H1 (cell line): ENCODE data around the gene TOR1AIP1. TPM values are rescaled to one million over a fixed set of nuclear protein-coding genes. Genes with fewer than 3 reads are reported as not detected.

Source experiments
- CTCF ChIA-PET: fragments of 300-600 bp; sonication (Branson Sonifier 250); formaldehyde crosslinking; loops from one replicate; lab custom pipeline; 2021; ENCODE audit not compliant: partially characterized antibody; lab: Charles Lee
- POLR2A ChIA-PET: fragments of 300-600 bp; sonication (Branson Sonifier 250); formaldehyde crosslinking; loops from one replicate; lab custom pipeline; 2021; ENCODE audit warnings: inconsistent platforms; ENCODE audit not compliant: partially characterized antibody; lab: Charles Lee
- DNase-seq, 2 experiments: peaks; one replicate each; pipeline versions ENCODE4 v3.0.0 to v3.0.0-alpha.2; 2010 to 2022; ENCODE audit warnings: low spot score in 2 of 2, low read depth in 1 of 2, mixed read lengths in 1 of 2
- FAIRE-seq: peaks from 2 replicates; lab custom pipeline; 2011; peaks lifted over from hg19 to GRCh38; lab: Jason Lieb, UNC
- H2AFZ ChIP-seq: 2 replicates; pipeline ENCODE4 v1.8.1; 2012; ENCODE audit warnings: low read length, inconsistent platforms
- H2AK5ac ChIP-seq: 2 replicates; pipeline ENCODE4 v1.6.1; 2013; ENCODE audit warnings: low read depth, low read length
- H2BK120ac ChIP-seq: replicated peaks from 2 replicates; pipeline ENCODE3; 2013; ENCODE audit warnings: low read depth, low read length, inconsistent platforms
- H2BK12ac ChIP-seq: 2 replicates; pipeline ENCODE4 v1.6.1; 2013; ENCODE audit warnings: low read depth, low read length
- H2BK15ac ChIP-seq: 2 replicates; pipeline ENCODE4 v1.6.1; 2013; ENCODE audit warnings: low read length
- H2BK20ac ChIP-seq: 2 replicates; pipeline ENCODE4 v1.6.1; 2013; ENCODE audit warnings: low read length
- H2BK5ac ChIP-seq: 2 replicates; pipeline ENCODE4 v1.6.1; 2013; ENCODE audit warnings: low read depth, low read length
- H3K14ac ChIP-seq: 2 replicates; pipeline ENCODE4 v1.6.1; 2013; ENCODE audit warnings: inconsistent platforms; ENCODE audit not compliant: insufficient read length
- H3K18ac ChIP-seq: 2 replicates; pipeline ENCODE4 v1.6.1; 2013; ENCODE audit warnings: low read length; ENCODE audit errors: extremely low read depth
- H3K23ac ChIP-seq: 2 replicates; pipeline ENCODE4 v1.6.1; 2013; ENCODE audit warnings: inconsistent platforms; ENCODE audit not compliant: insufficient read length
- H3K23me2 ChIP-seq: 2 replicates; pipeline ENCODE4 v1.6.1; 2013; ENCODE audit warnings: low read depth, low read length
- H3K27ac ChIP-seq: 2 replicates; pipeline ENCODE4 v1.6.1; 2011; ENCODE audit warnings: low read depth, low read length, inconsistent platforms
- H3K27me3 ChIP-seq, 4 experiments: replicated peaks in 1 of 4; 1 replicate in 1 of 4; 2 replicates in 3 of 4; pipeline versions ENCODE4 v1.6.1 to v1.8.1; 2011 to 2013; ENCODE audit warnings: low read length in 3 of 4, mild to moderate bottlenecking in 3 of 4, inconsistent platforms in 2 of 4, mixed read lengths in 2 of 4, moderate library complexity in 1 of 4; ENCODE audit not compliant: control insufficient read depth in 3 of 4, insufficient read depth in 3 of 4; ENCODE audit errors: extremely low read depth in 1 of 4
- H3K36me3 ChIP-seq, 4 experiments: 2 replicates each; pipeline versions ENCODE4 v1.6.1 to v1.8.1; 2011 to 2013; ENCODE audit warnings: mild to moderate bottlenecking in 4 of 4, low read length in 3 of 4, moderate library complexity in 2 of 4, control low read depth in 1 of 4, inconsistent platforms in 1 of 4; ENCODE audit not compliant: insufficient read depth in 4 of 4, control insufficient read depth in 2 of 4
- H3K4ac ChIP-seq: replicated peaks from 2 replicates; pipeline ENCODE3; 2013; ENCODE audit warnings: low read length, low read depth, mixed read lengths, inconsistent platforms; ENCODE audit not compliant: insufficient read length
- H3K4me1 ChIP-seq, 4 experiments: replicated peaks in 1 of 4; 1 replicate in 1 of 4; 2 replicates in 3 of 4; pipeline versions ENCODE4 v1.6.1 to v1.8.1; 2011 to 2013; ENCODE audit warnings: low read length in 3 of 4, inconsistent platforms in 2 of 4, mixed read lengths in 1 of 4; ENCODE audit not compliant: insufficient read depth in 4 of 4, control insufficient read depth in 3 of 4
- H3K4me2 ChIP-seq, 2 experiments: 2 replicates each; pipeline versions ENCODE4 v1.6.1 to v1.8.1; 2011 to 2013; ENCODE audit warnings: low read depth in 2 of 2, low read length in 2 of 2, control low read depth in 1 of 2, inconsistent platforms in 1 of 2, mild to moderate bottlenecking in 1 of 2; ENCODE audit not compliant: insufficient read depth in 1 of 2
- H3K4me3 ChIP-seq, 4 experiments: fragments of 200-600, 300-600 bp in 1 of 4; sonication (generic), shearing (Covaris generic), sonication (Bioruptor Twin) in 1 of 4; 2 replicates each; pipeline versions ENCODE4 v1.5.1 to v1.8.1; 2011 to 2016; ENCODE audit warnings: low read length in 4 of 4, low read depth in 3 of 4, control low read depth in 2 of 4, inconsistent platforms in 2 of 4, mild to moderate bottlenecking in 2 of 4, mixed read lengths in 1 of 4, moderate library complexity in 1 of 4; ENCODE audit not compliant: insufficient read depth in 2 of 4; ENCODE audit errors: extremely low read depth in 1 of 4
- H3K56ac ChIP-seq: replicated peaks from 2 replicates; pipeline ENCODE3; 2013; ENCODE audit warnings: low read depth, mild to moderate bottlenecking, mixed read lengths, low read length, inconsistent platforms; ENCODE audit not compliant: insufficient read length
- H3K79me1 ChIP-seq: 2 replicates; pipeline ENCODE4 v1.6.1; 2013; ENCODE audit warnings: low read depth, low read length, control low read depth
- H3K79me2 ChIP-seq, 2 experiments: 2 replicates each; pipeline versions ENCODE4 v1.6.1 to v1.8.1; 2012 to 2013; ENCODE audit warnings: low read length in 2 of 2, mild to moderate bottlenecking in 2 of 2, inconsistent platforms in 1 of 2; ENCODE audit not compliant: insufficient read depth in 2 of 2, control insufficient read depth in 1 of 2
- H3K9ac ChIP-seq, 4 experiments: replicated peaks in 1 of 4; 1 replicate in 1 of 4; 2 replicates in 3 of 4; pipeline versions ENCODE4 v1.6.1 to v1.8.1; 2011 to 2013; ENCODE audit warnings: low read depth in 3 of 4, low read length in 3 of 4, control low read depth in 2 of 4, mild to moderate bottlenecking in 2 of 4, moderate library complexity in 2 of 4, inconsistent platforms in 1 of 4; ENCODE audit errors: extremely low read depth in 1 of 4
- H3K9me3 ChIP-seq, 2 experiments: 2 replicates each; pipeline versions ENCODE4 v1.6.1 to v1.8.1; 2012 to 2013; ENCODE audit warnings: mild to moderate bottlenecking in 2 of 2, moderate library complexity in 2 of 2, control low read depth in 1 of 2, inconsistent platforms in 1 of 2, low read depth in 1 of 2, low read length in 1 of 2, mixed read lengths in 1 of 2; ENCODE audit not compliant: insufficient read depth in 2 of 2
- H4K20me1 ChIP-seq, 2 experiments: replicated peaks in 1 of 2; 2 replicates each; pipeline versions ENCODE3 to v1.8.1; 2011 to 2013; ENCODE audit warnings: inconsistent platforms in 2 of 2, low read length in 2 of 2, mild to moderate bottlenecking in 1 of 2; ENCODE audit not compliant: insufficient read depth in 2 of 2, control insufficient read depth in 1 of 2
- H4K5ac ChIP-seq: 2 replicates; pipeline ENCODE4 v1.6.1; 2013; ENCODE audit warnings: low read length, low read depth, mixed read lengths, inconsistent platforms; ENCODE audit not compliant: insufficient read length
- H4K8ac ChIP-seq: 2 replicates; pipeline ENCODE4 v1.8.0; 2013; ENCODE audit warnings: mild to moderate bottlenecking, moderate library complexity, low read length, inconsistent platforms; ENCODE audit not compliant: insufficient read depth; ENCODE audit errors: extremely low read depth
- H4K91ac ChIP-seq: replicated peaks from 2 replicates; pipeline ENCODE3; 2013; ENCODE audit warnings: low read length, mixed read lengths, inconsistent platforms; ENCODE audit not compliant: insufficient read length
- ATF2 ChIP-seq: IDR thresholded peaks from 2 replicates; pipeline ENCODE4 v1.6.1; 2012; ENCODE audit warnings: low read length, inconsistent platforms
- BRCA1 ChIP-seq: IDR thresholded peaks from 2 replicates; pipeline ENCODE4 v1.6.1; 2012; ENCODE audit warnings: low read depth, low read length, improper control_type of control experiment
- CHD1 ChIP-seq: IDR thresholded peaks from 2 replicates; pipeline ENCODE4 v1.6.1; 2012; ENCODE audit warnings: low read depth, low read length, improper control_type of control experiment
- EZH2 ChIP-seq: fragments of 200-600 bp; sonication (generic); IDR thresholded peaks from 2 replicates; pipeline ENCODE4 v1.7.1; 2012; ENCODE audit warnings: low read depth, mild to moderate bottlenecking, moderate library complexity, low read length, inconsistent platforms; ENCODE audit not compliant: severe bottlenecking
- FOSL1 ChIP-seq: IDR thresholded peaks from 2 replicates; pipeline ENCODE4 v1.6.1; 2011; ENCODE audit warnings: mild to moderate bottlenecking, low read depth, low read length, moderate library complexity; ENCODE audit not compliant: insufficient read depth
- JUND ChIP-seq: IDR thresholded peaks from 2 replicates; pipeline ENCODE4 v1.6.1; 2011; ENCODE audit warnings: mild to moderate bottlenecking, improper control_type of control experiment, low read length
- KDM4A ChIP-seq: IDR thresholded peaks from one replicate; pipeline ENCODE4 v1.7.1; 2012; ENCODE audit warnings: low read depth, mild to moderate bottlenecking, moderate library complexity, low read length, inconsistent platforms; ENCODE audit not compliant: severe bottlenecking
- KDM5A ChIP-seq: fragments of 200-600 bp; IDR thresholded peaks from 2 replicates; pipeline ENCODE4 v1.7.1; 2012; ENCODE audit warnings: mild to moderate bottlenecking, low read length, inconsistent platforms, mixed read lengths
- NRF1 ChIP-seq: IDR thresholded peaks from 2 replicates; pipeline ENCODE4 v1.6.1; 2011; ENCODE audit warnings: mild to moderate bottlenecking, low read depth, low read length, improper control_type of control experiment
- SAP30 ChIP-seq: fragments of 300-600 bp; sonication (generic); IDR thresholded peaks from 2 replicates; pipeline ENCODE4 v1.7.1; 2012; ENCODE audit warnings: low read length, moderate library complexity, mild to moderate bottlenecking, inconsistent platforms; ENCODE audit not compliant: insufficient read depth, insufficient replicate concordance
- SIRT6 ChIP-seq: IDR thresholded peaks from one replicate; pipeline ENCODE4 v1.7.1; 2012; ENCODE audit warnings: low read length, inconsistent platforms
- SP1 ChIP-seq: IDR thresholded peaks from 2 replicates; pipeline ENCODE4 v1.6.1; 2011; ENCODE audit warnings: low read depth, low read length
- TCF12 ChIP-seq: IDR thresholded peaks from 2 replicates; pipeline ENCODE4 v1.6.1; 2011; ENCODE audit warnings: low read depth, mild to moderate bottlenecking, low read length
- YY1 ChIP-seq: IDR thresholded peaks from 2 replicates; pipeline ENCODE4 v1.6.1; 2011; ENCODE audit warnings: low read depth, mild to moderate bottlenecking, low read length
- WGBS, 2 experiments: shearing (Covaris generic) in 1 of 2; methylation state at CpG; one replicate each; pipeline versions ENCODE4 v1.1.6 to v1.1.7; 2013 to 2015; ENCODE audit warnings: low lambda C conversion rate in 2 of 2, mixed read lengths in 2 of 2, inconsistent platforms in 1 of 2, low coverage in 1 of 2, missing lambda C conversion rate in 1 of 2; ENCODE audit not compliant: insufficient replicate concordance in 2 of 2, insufficient coverage in 1 of 2, insufficient read length in 1 of 2; ENCODE audit errors: extremely low coverage in 1 of 2, missing lambda C conversion rate in 1 of 2; 5-methylcytosine and 5-hydroxymethylcytosine counted together
- polyA plus RNA-seq, 7 experiments: library from polyadenylated mRNA; depleted of rRNA in 3 of 7; stranded (reverse) in 5 of 7; unstranded in 2 of 7; fragments of >200 nt in 5 of 7; fragments of 200-250 nt in 2 of 7; gene quantifications; 1 replicate in 5 of 7; 2 replicates in 1 of 7; 4 replicates in 1 of 7; pipeline versions ENCODE4 v1.2.1 to v1.2.3, GENCODE V29; 2011 to 2013; ENCODE audit warnings: missing spikeins in 2 of 7, mixed read lengths in 2 of 7
- total RNA-seq: library from RNA; stranded (reverse); fragmentation: NEBNext Ultra II Directional; extraction: Animal tissue kit (Norgen Biotek cat#: 25700); gene quantifications from 2 replicates; pipeline ENCODE4 v1.2.1, GENCODE V29; 2021

Gene TOR1AIP1
- total and polyA plus RNA-seq, 2 of the 8 experiments (the other 6 are each of a cell fraction or from before 2014, with no cell fraction given) = 5.7 to 22.8 TPM

DNA sequence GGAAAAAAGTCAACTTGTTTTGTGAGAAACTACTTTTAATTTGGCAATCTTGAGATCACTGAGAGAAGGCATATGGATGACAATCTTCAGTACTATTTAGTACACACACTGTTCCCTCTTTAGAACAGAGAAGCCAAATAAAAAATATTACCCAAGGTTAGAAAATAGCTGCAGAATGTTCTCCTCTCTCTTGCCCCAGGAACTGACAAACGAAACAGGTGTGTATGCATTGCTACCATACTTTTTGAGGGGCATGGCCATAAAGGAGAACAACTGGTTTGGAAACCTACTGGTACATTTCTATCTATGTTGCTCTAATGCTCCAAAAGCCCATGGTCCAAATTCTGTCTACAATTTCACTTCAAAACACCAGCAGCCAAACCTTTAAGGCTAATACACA lies 10.1 kb upstream of the TOR1AIP1 start:
- Histone ChIP-seq H3K18ac (no peak overlapping the region), H3K36me3 (peaks cover 2 to 18% (median 7%) of the 10 kb centered on the region in 4 experiments; a peak in 6 of 8 replicates), H3K56ac (no peak overlapping the region), H3K4ac (no peak overlapping the region), H3K4me2 (no peak overlapping the region), H4K91ac (no peak overlapping the region), H2BK12ac (no peak overlapping the region), H4K8ac (no peak overlapping the region), H3K27ac (no peak overlapping the region), H2BK5ac (no peak overlapping the region), H3K23ac (no peak overlapping the region), H3K14ac (no peak overlapping the region), H3K4me1 (no peaks in the 10 kb centered on the region), H3K4me3 (no peak overlapping the region), H3K27me3 (no peaks in the 10 kb centered on the region), H2BK15ac (no peak overlapping the region), H2AK5ac (no peak overlapping the region), H3K9me3 (no peaks in the 10 kb centered on the region), H2AFZ (no peak overlapping the region), H3K79me1 (peaks cover 5% of the 10 kb centered on the region; the same call in 1 of the 2 replicates), H4K5ac (no peak overlapping the region), H2BK120ac (no peak overlapping the region), H4K20me1 (peaks cover 3 to 7% of the 10 kb centered on the region in 2 experiments), H3K9ac (no peak overlapping the region), H3K79me2 (peaks cover 0 to 69% of the 10 kb centered on the region in 2 experiments; a peak in 2 of 4 replicates), H3K23me2 (no peaks in the 10 kb centered on the region), H2BK20ac (no peak overlapping the region)
- 83% methylated on average over 1 of the region's 1 CpG; no CpG with 5 or more reads in 1 of the 2 experiments for WGBS, 2 experiments
- CTCF ChIA-PET = no interaction called here
- no peak for FAIRE-seq
- DNase-seq = no peak
- POLR2A ChIA-PET = no interaction called here
- no peak for TF ChIP-seq SAP30
- no peak for TF ChIP-seq KDM5A
- TF ChIP-seq JUND = no peak
- TF ChIP-seq TCF12 = no peak
- no peak for TF ChIP-seq KDM4A
- TF ChIP-seq SP1 = no peak
- no peak for TF ChIP-seq YY1
- no peak for TF ChIP-seq EZH2
- TF ChIP-seq SIRT6 = no peak
- TF ChIP-seq NRF1 = no peak
- TF ChIP-seq CHD1 = no peak
- no peak for TF ChIP-seq FOSL1
- no peak for TF ChIP-seq BRCA1
- no peak for TF ChIP-seq ATF2
